IMR-90 (cell line): ENCODE results near the gene CYP4Z1. TPM values are rescaled to one million over a fixed set of nuclear protein-coding genes. Genes with fewer than 3 reads are reported as not detected.
"Not testable (repeated sequence)": the region's sequence is repeated elsewhere in the genome, so short reads cannot be mapped to it uniquely, and the experiment has no call there.

Experiments used
- ATAC-seq: fragments of 200-7000 bp; cut with Tn5 transposase; 2 replicates; pipeline ENCODE4 v1.9.1; 2020; ENCODE audit warnings: low read depth, mild to moderate bottlenecking, moderate library complexity
- BruUV-seq: library from RNA; stranded (reverse); fragments of 400-500 nt; replicated peaks from 2 replicates; lab custom pipeline; 2021; lab: Mats Ljungman, UMichigan
- CTCF ChIA-PET: fragments of 300-600 bp; formaldehyde crosslinking; extraction: SDS; loops from one replicate; lab custom pipeline; 2021; ENCODE audit warnings: antibody characterized with exemption; lab: Yijun Ruan, JAX
- POLR2A ChIA-PET: fragments of 300-600 bp; sonication (Branson Sonifier 250); formaldehyde crosslinking; loops from one replicate; lab custom pipeline; 2022; ENCODE audit warnings: antibody characterized with exemption; ENCODE audit not compliant: unreplicated experiment; lab: Charles Lee
- DNase-seq: peaks from one replicate; pipeline ENCODE4 v3.0.0; 2013
- H2AFZ ChIP-seq: replicated peaks from 2 replicates; pipeline ENCODE3; 2013; ENCODE audit warnings: low read length, mild to moderate bottlenecking; ENCODE audit not compliant: poor library complexity
- H2AK5ac ChIP-seq: 2 replicates; pipeline ENCODE4 v1.6.1; 2013; ENCODE audit warnings: low read depth, low read length, inconsistent platforms
- H2AK9ac ChIP-seq: replicated peaks from 2 replicates; pipeline ENCODE3; 2013; ENCODE audit warnings: mild to moderate bottlenecking, low read depth, low read length, moderate library complexity; ENCODE audit not compliant: poor library complexity
- H2BK120ac ChIP-seq: 2 replicates; pipeline ENCODE4 v1.6.1; 2013; ENCODE audit warnings: low read depth, low read length, inconsistent platforms
- H2BK15ac ChIP-seq: 3 replicates; pipeline ENCODE4 v1.6.1; 2013; ENCODE audit warnings: low read depth, low read length, inconsistent platforms
- H2BK20ac ChIP-seq: 2 replicates; pipeline ENCODE4 v1.6.1; 2013; ENCODE audit warnings: low read depth, mild to moderate bottlenecking, inconsistent platforms, low read length, moderate library complexity
- H2BK5ac ChIP-seq: 2 replicates; pipeline ENCODE4 v1.6.1; 2013; ENCODE audit warnings: mild to moderate bottlenecking, low read depth, low read length, inconsistent platforms; ENCODE audit not compliant: poor library complexity, severe bottlenecking
- H3K14ac ChIP-seq: replicated peaks from 2 replicates; pipeline ENCODE4 v1.6.1; 2013; ENCODE audit warnings: low read depth, low read length, inconsistent platforms
- H3K18ac ChIP-seq: 2 replicates; pipeline ENCODE4 v1.6.1; 2013; ENCODE audit warnings: low read depth, low read length, control low read depth
- H3K23ac ChIP-seq: 2 replicates; pipeline ENCODE4 v1.6.1; 2013; ENCODE audit warnings: low read depth, low read length, inconsistent platforms
- H3K27ac ChIP-seq: 2 replicates; pipeline ENCODE4 v1.5.1; 2013; ENCODE audit warnings: mild to moderate bottlenecking, control low read depth, low read length; ENCODE audit not compliant: insufficient read depth
- H3K27me3 ChIP-seq: 2 replicates; pipeline ENCODE4 v1.6.1; 2013; ENCODE audit warnings: low read length; ENCODE audit not compliant: control insufficient read depth, insufficient read depth
- H3K36me3 ChIP-seq: 2 replicates; pipeline ENCODE4 v1.6.1; 2013; ENCODE audit warnings: low read length, mixed read lengths; ENCODE audit not compliant: control insufficient read depth, insufficient read depth
- H3K4ac ChIP-seq: 2 replicates; pipeline ENCODE4 v1.6.1; 2013; ENCODE audit warnings: low read depth, low read length, inconsistent platforms
- H3K4me1 ChIP-seq: 2 replicates; pipeline ENCODE4 v1.6.1; 2013; ENCODE audit warnings: low read length, mixed read lengths; ENCODE audit not compliant: control insufficient read depth, insufficient read depth
- H3K4me2 ChIP-seq: 2 replicates; pipeline ENCODE4 v1.6.1; 2013; ENCODE audit warnings: low read depth, mild to moderate bottlenecking, control low read depth, low read length, moderate library complexity
- H3K4me3 ChIP-seq: 2 replicates; pipeline ENCODE4 v1.5.1; 2013; ENCODE audit warnings: low read depth, mild to moderate bottlenecking, control low read depth, low read length, moderate library complexity; ENCODE audit not compliant: insufficient read depth
- H3K56ac ChIP-seq: 2 replicates; pipeline ENCODE4 v1.6.1; 2013; ENCODE audit warnings: low read length, inconsistent platforms; ENCODE audit not compliant: insufficient read depth; ENCODE audit errors: extremely low read depth
- H3K79me1 ChIP-seq, 2 experiments: 2 replicates each; pipeline ENCODE4 v1.6.1; 2013; ENCODE audit warnings: low read length in 2 of 2, inconsistent platforms in 1 of 2, low read depth in 1 of 2
- H3K9ac ChIP-seq: 2 replicates; pipeline ENCODE4 v1.6.1; 2013; ENCODE audit warnings: low read depth, low read length, control low read depth
- H3K9me1 ChIP-seq: 2 replicates; pipeline ENCODE4 v1.6.1; 2013; ENCODE audit warnings: low read length, inconsistent platforms; ENCODE audit not compliant: insufficient read depth
- H3K9me3 ChIP-seq: 2 replicates; pipeline ENCODE4 v1.6.1; 2013; ENCODE audit warnings: low read length; ENCODE audit not compliant: control insufficient read depth, insufficient read depth
- H4K20me1 ChIP-seq: 2 replicates; pipeline ENCODE4 v1.6.1; 2013; ENCODE audit warnings: low read length, inconsistent platforms; ENCODE audit not compliant: insufficient read depth
- H4K5ac ChIP-seq: 2 replicates; pipeline ENCODE4 v1.6.1; 2013; ENCODE audit warnings: mild to moderate bottlenecking, low read depth, low read length, control low read depth
- H4K8ac ChIP-seq, 2 experiments: 2 replicates each; pipeline ENCODE4 v1.6.1; 2013; ENCODE audit warnings: low read depth in 2 of 2, low read length in 2 of 2, control low read depth in 1 of 2, inconsistent platforms in 1 of 2
- H4K91ac ChIP-seq: 2 replicates; pipeline ENCODE4 v1.6.1; 2013; ENCODE audit warnings: low read depth, low read length, inconsistent platforms; ENCODE audit not compliant: insufficient read depth
- BHLHE40 ChIP-seq: fragments of 150-350 bp; IDR thresholded peaks from 2 replicates; pipeline ENCODE4 v1.6.1; 2016; ENCODE audit warnings: mild to moderate bottlenecking, low read depth, low read length
- WGBS, 2 experiments: methylation state at CpG; one replicate each; pipeline versions ENCODE4 v1.1.5 to v1.1.7; 2013; ENCODE audit warnings: missing lambda C conversion rate in 2 of 2; ENCODE audit not compliant: insufficient read length in 1 of 2; ENCODE audit errors: extremely low coverage in 2 of 2; 5-methylcytosine and 5-hydroxymethylcytosine counted together
- dilution Hi-C: fragments of 300-500 bp; cut with HindIII; formaldehyde crosslinking; loops from one replicate; pipeline ENCODE4 v1.14.3; 2018; ENCODE audit warnings: low sequenced_read_pairs; ENCODE audit not compliant: unreplicated experiment
- in situ Hi-C: fragments of 300-500 bp; cut with MboI; formaldehyde crosslinking; loops from 3 replicates; pipeline ENCODE4 v1.14.3; 2019; ENCODE audit warnings: low sequenced_read_pairs, inconsistent platforms, mixed read lengths
- intact Hi-C: fragments of 100-400 bp; cut with micrococcal nuclease; formaldehyde crosslinking; loops from 2 replicates; pipeline ENCODE4 v1.10.0; 2022
- polyA plus RNA-seq, 3 experiments: library from polyadenylated mRNA; depleted of rRNA; stranded (reverse); fragments of >200 nt; gene quantifications; 2 replicates each; pipeline ENCODE4 v1.2.3, GENCODE V29; 2012; ENCODE audit warnings: low replicate concordance in 1 of 3
- total RNA-seq: library from RNA; depleted of rRNA; stranded (reverse); fragments of >200 nt; gene quantifications from 2 replicates; pipeline ENCODE4 v1.2.3, GENCODE V29; 2012

Gene CYP4Z1
- total and polyA plus RNA-seq, 2 of the 4 experiments (the other 2 are of a cell fraction) = not detected

DNA sequence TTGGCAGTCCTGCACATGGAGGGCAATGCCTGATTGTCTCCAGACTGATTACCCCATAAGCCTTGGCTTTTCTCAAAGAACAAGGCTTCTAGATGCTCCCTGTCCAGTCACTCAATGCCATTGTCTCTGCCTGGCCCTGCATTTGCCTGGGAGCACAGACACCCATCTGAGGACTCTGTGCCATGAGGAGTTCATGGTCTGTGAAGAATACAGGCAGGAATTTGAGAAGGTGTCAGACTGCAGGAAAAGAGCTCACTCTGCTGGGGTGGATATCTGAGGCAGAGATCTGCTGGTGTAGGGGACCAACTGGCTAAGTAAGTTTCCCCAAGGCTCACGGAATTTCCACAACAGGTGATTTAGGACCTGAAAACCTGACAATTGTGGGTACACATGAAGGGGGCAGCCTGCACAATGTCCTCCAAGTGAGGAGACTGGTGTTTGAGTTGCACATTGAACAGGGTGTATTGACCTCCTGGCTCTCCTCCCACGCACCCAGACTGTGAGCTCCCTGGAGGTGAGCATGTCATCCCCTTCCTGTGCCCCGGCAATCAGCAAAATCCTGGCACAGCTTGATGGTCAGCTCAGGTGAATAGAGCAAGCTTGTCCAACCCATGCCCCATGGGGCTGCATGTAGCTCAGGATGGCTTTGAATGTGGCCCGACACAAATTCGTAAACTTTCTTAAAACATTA lies 71.0 kb downstream of the CYP4Z1 start:
- Histone ChIP-seq H2BK120ac (no peak overlapping the region), H3K9me1 (no peaks in the 10 kb centered on the region), H3K4me3 (no peak overlapping the region), H3K27me3 (no peaks in the 10 kb centered on the region), H2BK15ac (no peak overlapping the region), H3K18ac (no peak overlapping the region), H3K4ac (no peak overlapping the region), H4K20me1 (no peaks in the 10 kb centered on the region), H3K14ac (no peak overlapping the region), H3K9ac (no peak overlapping the region), H3K56ac (no peak overlapping the region), H3K4me1 (no peaks in the 10 kb centered on the region), H2AFZ (no peak overlapping the region), H2BK20ac (no peak overlapping the region), H2AK9ac (no peak overlapping the region), H4K8ac (no peak overlapping the region), H2BK5ac (no peak overlapping the region), H3K23ac (no peak overlapping the region), H3K36me3 (no peaks in the 10 kb centered on the region), H3K9me3 (no peaks in the 10 kb centered on the region), H3K27ac (no peak overlapping the region), H4K5ac (no peak overlapping the region), H2AK5ac (no peak overlapping the region), H3K4me2 (no peak overlapping the region), H4K91ac (no peak overlapping the region), H3K79me1 (no peaks in the 10 kb centered on the region)
- no TSS peak for BruUV-seq
- in situ Hi-C loops = no loop called here
- 80% methylated on average over 1 of the region's 5 CpGs; no CpG with 5 or more reads in 1 of the 2 experiments for WGBS, 2 experiments
- DNase-seq (no peak), ATAC-seq (no peak)
- dilution Hi-C loops = no loop called here
- TF ChIP-seq BHLHE40 = no peak
- intact Hi-C loops = no loop called here
- ChIA-PET CTCF (interaction anchor here (0.6 kb wide), 1 partner anchor 731 kb away, joined by 5 read pairs; no protein-coding TSS in a partner anchor), POLR2A (no interaction called here)

DNA sequence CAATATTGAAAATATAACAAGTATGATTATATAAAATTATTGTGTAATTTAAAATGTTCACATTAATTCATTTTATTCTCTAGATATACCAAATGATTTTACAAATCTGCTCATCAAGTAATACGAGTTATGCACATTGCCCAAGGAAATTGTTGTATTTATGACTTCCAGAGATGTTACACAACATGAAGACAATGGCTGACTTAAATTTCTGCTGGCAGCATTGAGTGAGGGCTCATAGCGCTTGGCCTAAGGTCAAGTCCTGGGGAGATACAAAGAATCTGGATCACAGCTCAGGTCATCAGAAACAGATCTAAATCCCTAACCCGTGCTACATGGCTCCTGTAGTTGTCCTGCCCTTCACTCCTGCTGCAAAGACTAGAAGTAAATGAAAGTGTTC lies 73.3 kb downstream of the CYP4Z1 start:
- H3K9me1 ChIP-seq, H4K91ac ChIP-seq, H3K9me3 ChIP-seq, DNase-seq, H3K4me1 ChIP-seq, POLR2A ChIA-PET, H2AK5ac ChIP-seq, dilution Hi-C loops, H3K9ac ChIP-seq, H3K4me2 ChIP-seq, H4K5ac ChIP-seq, CTCF ChIA-PET, H3K4me3 ChIP-seq, H3K23ac ChIP-seq, H3K36me3 ChIP-seq, H2BK120ac ChIP-seq, ATAC-seq, H4K8ac ChIP-seq, H3K4ac ChIP-seq, H2BK15ac ChIP-seq, H3K56ac ChIP-seq, intact Hi-C loops, H2AK9ac ChIP-seq, H3K27ac ChIP-seq, H3K27me3 ChIP-seq, H2AFZ ChIP-seq, H3K79me1 ChIP-seq, BruUV-seq, in situ Hi-C loops, H3K18ac ChIP-seq, H2BK20ac ChIP-seq, H2BK5ac ChIP-seq, H4K20me1 ChIP-seq, H3K14ac ChIP-seq: not testable (repeated sequence)
- no CpG with 5 or more reads among the region's 3 CpGs for WGBS, 2 experiments
